Small intestine (tissue), 7 donors: ENCODE data around the gene NKTR. TPM values are rescaled to one million over a fixed set of nuclear protein-coding genes. Genes with fewer than 3 reads are reported as not detected.

ENCODE experiments used
- DNase-seq, 2 donors: peaks; one replicate each; pipeline versions ENCODE4 v3.0.0 to v3.0.0-alpha.2; 2013
- FAIRE-seq: peaks from 2 replicates; lab custom pipeline; 2012; peaks lifted over from hg19 to GRCh38; lab: Jason Lieb, UNC
- H3K27ac ChIP-seq, 3 donors: one replicate each; pipeline ENCODE4 v1.5.1; 2013; ENCODE audit warnings: low read length in 2 of 3, mild to moderate bottlenecking in 2 of 3, control low read depth in 1 of 3, inconsistent platforms in 1 of 3, low read depth in 1 of 3, moderate library complexity in 1 of 3
- H3K27me3 ChIP-seq, 3 donors: one replicate each; pipeline ENCODE4 v1.6.1; 2013; ENCODE audit warnings: low read length in 3 of 3, inconsistent platforms in 1 of 3; ENCODE audit not compliant: control insufficient read depth in 3 of 3, insufficient read depth in 3 of 3
- H3K36me3 ChIP-seq, 3 donors: one replicate each; pipeline ENCODE4 v1.6.1; 2013; ENCODE audit warnings: low read length in 3 of 3, inconsistent platforms in 1 of 3, low read depth in 1 of 3, mild to moderate bottlenecking in 1 of 3, moderate library complexity in 1 of 3; ENCODE audit not compliant: control insufficient read depth in 3 of 3, insufficient read depth in 2 of 3
- H3K4me1 ChIP-seq, 3 donors: one replicate each; pipeline ENCODE4 v1.6.1; 2013; ENCODE audit warnings: low read length in 2 of 3, inconsistent platforms in 1 of 3, low read depth in 1 of 3, mild to moderate bottlenecking in 1 of 3, moderate library complexity in 1 of 3; ENCODE audit not compliant: control insufficient read depth in 3 of 3, insufficient read depth in 2 of 3
- H3K4me3 ChIP-seq, 3 donors: one replicate each; pipeline ENCODE4 v1.5.1; 2013; ENCODE audit warnings: low read length in 3 of 3, control low read depth in 1 of 3, inconsistent platforms in 1 of 3, low read depth in 1 of 3, mild to moderate bottlenecking in 1 of 3, moderate library complexity in 1 of 3
- H3K9me3 ChIP-seq, 2 donors: one replicate each; pipeline ENCODE4 v1.6.1; 2013; ENCODE audit warnings: low read depth in 1 of 2, low read length in 1 of 2; ENCODE audit not compliant: control insufficient read depth in 2 of 2, insufficient read depth in 1 of 2
- WGBS, 3 donors: extraction: QIAGEN DNeasy Blood & Tissue Kit; methylation state at CpG; one replicate each; pipeline ENCODE4 v1.1.7; 2013; 5-methylcytosine and 5-hydroxymethylcytosine counted together
- polyA plus RNA-seq, 4 donors: library from polyadenylated mRNA; stranded (reverse) in 3 of 4; unstranded in 1 of 4; fragments of 200-250 nt in 3 of 4; fragments of 120-200 nt in 1 of 4; gene quantifications; one replicate each; pipeline versions ENCODE4 v1.2.1 to v1.2.3, GENCODE V29; 2013
- donor health status: healthy with polysubstance abuse.
- donor health status: control.
- donor health status: control.
- donor health status: Bipolar disorder and iron deficiency.
- donor health status: healthy.

NKTR gene
- polyA plus RNA-seq, 4 donors = 11.3 to 122 (median 18.3) TPM

GRCh38 chr3:42631620-42632019, 31.1 kb downstream of the NKTR start:
- H3K27ac ChIP-seq = no peak overlapping the region
- 92 to 98% (median 95%) methylated on average over 2 of the region's 2 CpGs for WGBS, 3 donors
- H3K9me3 ChIP-seq = no peaks in the 10 kb centered on the region
- peaks cover 15 to 24% (median 20%) of the 10 kb centered on the region in 3 donors for H3K36me3 ChIP-seq
- no peak for DNase-seq
- no peak for FAIRE-seq
- no peaks in the 10 kb centered on the region for H3K4me1 ChIP-seq
- H3K27me3 ChIP-seq = no peaks in the 10 kb centered on the region
- no peak overlapping the region for H3K4me3 ChIP-seq

- H3K27me3 ChIP-seq = no peaks in the 10 kb centered on the region
- peaks cover 20 to 29% (median 20%) of the 10 kb centered on the region in 3 donors for H3K36me3 ChIP-seq
- no peaks in the 10 kb centered on the region for H3K9me3 ChIP-seq
- 45 to 82% (median 47%) methylated on average over 1 of the region's 1 CpG for WGBS, 3 donors
- no peak overlapping the region for H3K4me3 ChIP-seq
- no peaks in the 10 kb centered on the region for H3K4me1 ChIP-seq
- H3K27ac ChIP-seq = no peak overlapping the region
- DNase-seq = peak in 1 of 2 donors; percentile 22
- peak; percentile 41 for FAIRE-seq
These were observed 31.7 kb downstream of the NKTR start for GRCh38 chr3:42632146-42632545.

- FAIRE-seq = no peak
- no peak overlapping the region for H3K4me3 ChIP-seq
- H3K9me3 ChIP-seq = no peaks in the 10 kb centered on the region
- WGBS, 3 donors = 94 to 97% (median 95%) methylated on average over 6 of the region's 6 CpGs
- no peaks in the 10 kb centered on the region for H3K27me3 ChIP-seq
- no peak for DNase-seq
- H3K4me1 ChIP-seq = no peaks in the 10 kb centered on the region
- peaks cover 19 to 42% (median 20%) of the 10 kb centered on the region in 3 donors for H3K36me3 ChIP-seq
- H3K27ac ChIP-seq = no peak overlapping the region
These were observed 33.1 kb downstream of the NKTR start for GRCh38 chr3:42633544-42633943.

- Histone ChIP-seq H3K36me3 (peaks cover 20 to 49% (median 22%) of the 10 kb centered on the region in 3 donors), H3K9me3 (no peaks in the 10 kb centered on the region), H3K27ac (no peak overlapping the region), H3K4me3 (no peak overlapping the region), H3K27me3 (no peaks in the 10 kb centered on the region), H3K4me1 (peaks cover 0 to 4% (median 0%) of the 10 kb centered on the region in 3 donors)
- FAIRE-seq = no peak
- no peak for DNase-seq
- 74 to 90% (median 89%) methylated on average over 2 of the region's 2 CpGs for WGBS, 3 donors
These were observed 34.6 kb downstream of the NKTR start for GRCh38 chr3:42635111-42635510.

GRCh38 chr3:42637001-42637400, 36.5 kb downstream of the NKTR start:
- Histone ChIP-seq H3K4me1 (peaks cover 0 to 4% (median 0%) of the 10 kb centered on the region in 3 donors), H3K27ac (no peak overlapping the region), H3K4me3 (no peak overlapping the region), H3K9me3 (no peaks in the 10 kb centered on the region), H3K27me3 (no peaks in the 10 kb centered on the region), H3K36me3 (peaks cover 19 to 45% (median 23%) of the 10 kb centered on the region in 3 donors)
- FAIRE-seq = no peak
- no peak for DNase-seq
- 80 to 86% (median 86%) methylated on average over 6 of the region's 6 CpGs for WGBS, 3 donors

- FAIRE-seq = no peak
- DNase-seq = no peak
- WGBS, 3 donors = 65 to 81% (median 68%) methylated on average over 6 of the region's 6 CpGs
- H3K27me3 ChIP-seq = no peaks in the 10 kb centered on the region
- H3K36me3 ChIP-seq = peaks cover 21 to 42% (median 23%) of the 10 kb centered on the region in 3 donors
- H3K9me3 ChIP-seq = no peaks in the 10 kb centered on the region
- H3K4me3 ChIP-seq = no peak overlapping the region
- peak overlapping the region in 2 of 3 donors; percentile 14 to 79 for H3K27ac ChIP-seq
- peaks cover 0 to 4% (median 0%) of the 10 kb centered on the region in 3 donors for H3K4me1 ChIP-seq
These were observed 37.9 kb downstream of the NKTR start for GRCh38 chr3:42638339-42638842.

- no peaks in the 10 kb centered on the region for H3K9me3 ChIP-seq
- FAIRE-seq (no peak), DNase-seq (no peak)
- no peaks in the 10 kb centered on the region for H3K27me3 ChIP-seq
- peaks cover 17 to 43% (median 26%) of the 10 kb centered on the region in 3 donors for H3K36me3 ChIP-seq
- H3K27ac ChIP-seq = peak overlapping the region in 1 of 3 donors; percentile 62
- WGBS, 3 donors = 74 to 87% (median 75%) methylated on average over 6 of the region's 6 CpGs
- no peak overlapping the region for H3K4me3 ChIP-seq
- peaks cover 0 to 4% (median 0%) of the 10 kb centered on the region in 3 donors for H3K4me1 ChIP-seq
These were observed 38.7 kb downstream of the NKTR start for GRCh38 chr3:42639192-42639591.

GRCh38 chr3:42640129-42640528, 39.6 kb downstream of the NKTR start:
- H3K27me3 ChIP-seq = no peaks in the 10 kb centered on the region
- peaks cover 20 to 44% (median 33%) of the 10 kb centered on the region in 3 donors for H3K36me3 ChIP-seq
- no peak for DNase-seq
- H3K4me3 ChIP-seq = no peak overlapping the region
- H3K4me1 ChIP-seq = peaks cover 0 to 4% (median 0%) of the 10 kb centered on the region in 3 donors
- H3K9me3 ChIP-seq = no peaks in the 10 kb centered on the region
- no peak overlapping the region for H3K27ac ChIP-seq
- no peak for FAIRE-seq
